ENCODE results near the gene SLC1A2. TPM values are rescaled to one million over a fixed set of nuclear protein-coding genes. Genes with fewer than 3 reads are reported as not detected.

Gene SLC1A2
- total and polyA plus RNA-seq, 2 experiments from 2014 or later: 0.70 to 2.8 TPM

- Mint-ChIP-seq H3K9me3 (no peaks in the 10 kb centered on the region), H3K27ac (no peak overlapping the region), H3K27me3 (ENCODE audit: insufficient read depth, low read depth, poor library complexity) (peaks cover 5% of the 10 kb centered on the region), H3K36me3 (ENCODE audit: low read depth) (no peaks in the 10 kb centered on the region), H3K4me1 (peaks cover 6% of the 10 kb centered on the region; the same call in 2 of the 3 replicates), H3K4me3 (no peak overlapping the region)
- H3K4me1 ChIP-seq (ENCODE audit: insufficient read depth): no peaks in the 10 kb centered on the region
- DNase-seq (ENCODE audit: low spot score): no peak
- H3K4me3 ChIP-seq: no peak overlapping the region
- no peak overlapping the region for H3K4me2 ChIP-seq
- H3K9me2 ChIP-seq (ENCODE audit: insufficient read depth): no peaks in the 10 kb centered on the region
- H3K36me3 ChIP-seq (ENCODE audit: insufficient read depth): no peaks in the 10 kb centered on the region
- no peaks in the 10 kb centered on the region for H3K79me2 ChIP-seq (replicated peaks; ENCODE audit: insufficient read depth)
- H4K20me1 ChIP-seq (replicated peaks; ENCODE audit: insufficient read depth): no peaks in the 10 kb centered on the region
- H2AFZ ChIP-seq: no peak overlapping the region
- no peaks in the 10 kb centered on the region for H3K27me3 ChIP-seq (ENCODE audit: insufficient read depth)
- no peaks in the 10 kb centered on the region for H3F3A ChIP-seq (replicated peaks; ENCODE audit: low read depth)
- H3K27ac ChIP-seq (ENCODE audit: low read depth): no peak overlapping the region
- no peak for TF ChIP-seq ZNF114 (CRISPR knock-in tag; IDR thresholded peaks at IDR 0.05)
- no peak for TF ChIP-seq ETS1 (IDR thresholded peaks at IDR 0.05)
- no peak for TF ChIP-seq REST (IDR thresholded peaks at IDR 0.05; ENCODE audit: unreplicated experiment)
- TF ChIP-seq EZH2phosphoT487 (IDR thresholded peaks at IDR 0.05; ENCODE audit: unreplicated experiment): no peak
- no peak for TF ChIP-seq CTCF (conservative IDR thresholded peaks at IDR 0.05; ENCODE audit: low read depth in 2 of 2)
- ATAC-seq: no peak
Measured at GRCh38 chr11:35389112-35389511, 30.2 kb downstream of the SLC1A2 start.

- no peak overlapping the region for H3K27ac Mint-ChIP-seq
- ATAC-seq: no peak
- no peak for TF ChIP-seq EZH2phosphoT487 (IDR thresholded peaks at IDR 0.05; ENCODE audit: unreplicated experiment)
- no peak for TF ChIP-seq ZNF331 (CRISPR knock-in tag; IDR thresholded peaks at IDR 0.05; ENCODE audit: low read depth)
- TF ChIP-seq CREB1 (CRISPR knock-in tag; IDR thresholded peaks at IDR 0.05; ENCODE audit: low read depth): no peak
- TF ChIP-seq STAT1 (IDR thresholded peaks at IDR 0.05; ENCODE audit: unreplicated experiment): no peak
- no peak for TF ChIP-seq ZNF462 (CRISPR knock-in tag; IDR thresholded peaks at IDR 0.05)
Measured at GRCh38 chr11:35388061-35388460, 31.3 kb downstream of the SLC1A2 start.

More at GRCh38 chr11:35388061-35388460, 31.3 kb downstream of the SLC1A2 start:
- H3K4me1 ChIP-seq (ENCODE audit: insufficient read depth): no peaks in the 10 kb centered on the region
- H3K4me2 ChIP-seq: no peak overlapping the region
- H3K36me3 Mint-ChIP-seq (ENCODE audit: low read depth): no peaks in the 10 kb centered on the region
- no peaks in the 10 kb centered on the region for H3F3A ChIP-seq (replicated peaks; ENCODE audit: low read depth)
- H3K9me2 ChIP-seq (ENCODE audit: insufficient read depth): no peaks in the 10 kb centered on the region
- H3K27me3 ChIP-seq (ENCODE audit: insufficient read depth): no peaks in the 10 kb centered on the region
- H3K27ac ChIP-seq (ENCODE audit: low read depth): no peak overlapping the region
- no peaks in the 10 kb centered on the region for H4K20me1 ChIP-seq (replicated peaks; ENCODE audit: insufficient read depth)
- H3K9me3 Mint-ChIP-seq: no peaks in the 10 kb centered on the region
- no peak overlapping the region for H3K4me3 ChIP-seq
- peaks cover 6% of the 10 kb centered on the region; the same call in 2 of the 3 replicates for H3K4me1 Mint-ChIP-seq
- H3K4me3 Mint-ChIP-seq: no peak overlapping the region
- no peaks in the 10 kb centered on the region for H3K79me2 ChIP-seq (replicated peaks; ENCODE audit: insufficient read depth)
- DNase-seq (ENCODE audit: low spot score): no peak
- H2AFZ ChIP-seq: no peak overlapping the region
- H3K27me3 Mint-ChIP-seq (ENCODE audit: insufficient read depth, low read depth, poor library complexity): peaks cover 2% of the 10 kb centered on the region
- H3K36me3 ChIP-seq (ENCODE audit: insufficient read depth): no peaks in the 10 kb centered on the region

Data from GM23338 (cell line).